Peyer's patch (tissue), 4 donors: ENCODE data around the gene USP31. TPM values are rescaled to one million over a fixed set of nuclear protein-coding genes. Genes with fewer than 3 reads are reported as not detected.

Experiments used
- DNase-seq, 3 donors: peaks; one replicate each; pipeline ENCODE4 v3.0.0-alpha.2; 2017 to 2019
- H3K27ac ChIP-seq, 4 donors: fragments of 200-600 bp; sonication (generic); one replicate each; pipeline ENCODE4 v1.5.1; 2016 to 2019
- H3K27me3 ChIP-seq, 2 donors: fragments of 200-600 bp; sonication (generic); one replicate each; pipeline ENCODE4 v1.5.1; 2019
- H3K36me3 ChIP-seq, 3 donors: fragments of 200-600 bp; sonication (generic); one replicate each; pipeline ENCODE4 v1.5.1; 2016 to 2019
- H3K4me1 ChIP-seq, 4 donors: fragments of 200-600 bp; sonication (generic); one replicate each; pipeline ENCODE4 v1.5.1; 2016 to 2019
- H3K4me3 ChIP-seq, 4 donors: fragments of 200-600 bp; sonication (generic); 1 replicate in 3 of 4; 2 replicates in 1 of 4; pipeline ENCODE4 v1.5.1; 2016 to 2019; ENCODE audit warnings: mild to moderate bottlenecking in 1 of 4
- H3K9me3 ChIP-seq, 4 donors: fragments of 200-600 bp; sonication (generic); one replicate each; pipeline ENCODE4 v1.5.1; 2016 to 2019; ENCODE audit warnings: mild to moderate bottlenecking in 1 of 4
- CTCF ChIP-seq, 6 experiments: fragments of 450-650 bp in 4 of 6; fragments of 200-600 bp in 2 of 6; sonication (generic) in 1 of 6; IDR thresholded peaks; one replicate each; pipeline ENCODE4 v1.5.1; 2017 to 2019; ENCODE audit warnings: antibody characterized with exemption in 6 of 6, mild to moderate bottlenecking in 3 of 6, moderate library complexity in 1 of 6
- POLR2A ChIP-seq, 2 donors: fragments of 450-650 bp; IDR thresholded peaks; one replicate each; pipeline ENCODE4 v1.5.1; 2017; ENCODE audit warnings: antibody characterized with exemption in 2 of 2, mild to moderate bottlenecking in 2 of 2, moderate library complexity in 2 of 2
- total RNA-seq, 4 donors: library from RNA; depleted of rRNA; stranded (reverse); fragments of >200 nt; gene quantifications; one replicate each; pipeline ENCODE4 v1.1.0, GENCODE V29; 2016

USP31 gene
- total RNA-seq, 4 donors from 2014 or later, result 6.3 to 12.4 (median 10.5) TPM

- no peak overlapping the region for H3K4me3 ChIP-seq
- H3K36me3 ChIP-seq, result peaks cover 0 to 30% (median 0%) of the 10 kb centered on the region in 3 donors
- H3K4me1 ChIP-seq, result no peaks in the 10 kb centered on the region
- DNase-seq, result no peak
- TF ChIP-seq POLR2A (IDR thresholded peaks at IDR 0.05) (no peak), CTCF (IDR thresholded peaks at IDR 0.05) (no peak)
- H3K27me3 ChIP-seq, result no peaks in the 10 kb centered on the region
- H3K9me3 ChIP-seq, result no peaks in the 10 kb centered on the region
- no peak overlapping the region for H3K27ac ChIP-seq
Measured at GRCh38 chr16:23066676-23067075, 82.6 kb downstream of the USP31 start.

GRCh38 chr16:23064639-23065038 is 84.6 kb downstream of the USP31 start:
- no peak for DNase-seq
- H3K27me3 ChIP-seq, result no peaks in the 10 kb centered on the region
- no peaks in the 10 kb centered on the region for H3K9me3 ChIP-seq
- H3K4me1 ChIP-seq, result no peaks in the 10 kb centered on the region
- TF ChIP-seq POLR2A (IDR thresholded peaks at IDR 0.05) (no peak), CTCF (IDR thresholded peaks at IDR 0.05) (no peak)
- H3K36me3 ChIP-seq, result peaks cover 0 to 23% (median 0%) of the 10 kb centered on the region in 3 donors
- no peak overlapping the region for H3K27ac ChIP-seq
- no peak overlapping the region for H3K4me3 ChIP-seq

- Histone ChIP-seq H3K4me3 (no peak overlapping the region), H3K36me3 (peaks cover 0 to 2% (median 0%) of the 10 kb centered on the region in 3 donors), H3K27ac (no peak overlapping the region), H3K9me3 (no peaks in the 10 kb centered on the region), H3K4me1 (no peaks in the 10 kb centered on the region), H3K27me3 (no peaks in the 10 kb centered on the region)
- TF ChIP-seq POLR2A (IDR thresholded peaks at IDR 0.05), result no peak
- TF ChIP-seq CTCF (IDR thresholded peaks at IDR 0.05), result no peak
- DNase-seq, result no peak
Measured at GRCh38 chr16:23062524-23062923, 86.7 kb downstream of the USP31 start.

- H3K27me3 ChIP-seq, result no peaks in the 10 kb centered on the region
- no peaks in the 10 kb centered on the region for H3K36me3 ChIP-seq
- no peak for DNase-seq
- no peak overlapping the region for H3K27ac ChIP-seq
- no peak overlapping the region for H3K4me3 ChIP-seq
- no peaks in the 10 kb centered on the region for H3K4me1 ChIP-seq
- no peaks in the 10 kb centered on the region for H3K9me3 ChIP-seq
- TF ChIP-seq CTCF (IDR thresholded peaks at IDR 0.05) (no peak), POLR2A (IDR thresholded peaks at IDR 0.05) (no peak)
Measured at GRCh38 chr16:23061669-23062068, 87.6 kb downstream of the USP31 start.

- no peaks in the 10 kb centered on the region for H3K9me3 ChIP-seq
- H3K4me1 ChIP-seq, result no peaks in the 10 kb centered on the region
- DNase-seq, result peak in 2 of 3 donors; percentile 69 to 89
- H3K27me3 ChIP-seq, result no peaks in the 10 kb centered on the region
- H3K27ac ChIP-seq, result no peak overlapping the region
- TF ChIP-seq POLR2A (IDR thresholded peaks at IDR 0.05) (no peak), CTCF (IDR thresholded peaks at IDR 0.05) (peak; percentile 43 to 80 (median 72))
- no peak overlapping the region for H3K4me3 ChIP-seq
- H3K36me3 ChIP-seq, result no peaks in the 10 kb centered on the region
Measured at GRCh38 chr16:23060458-23061320, 88.6 kb downstream of the USP31 start.
